Duodenal mucosa (tissue), 2 donors: ENCODE data around the gene ANAPC7.
"Not testable (repeated sequence)": the region's sequence is repeated elsewhere in the genome, so short reads cannot be mapped to it uniquely, and the experiment has no call there.

Experiments
- H3K27ac ChIP-seq: one replicate; pipeline ENCODE4 v1.7.0; 2013; ENCODE audit warnings: low read depth, low read length
- H3K27me3 ChIP-seq, 2 donors: one replicate each; pipeline ENCODE4 v1.7.0; 2013; ENCODE audit warnings: low read length in 2 of 2, control low read depth in 1 of 2; ENCODE audit not compliant: insufficient read depth in 2 of 2, control insufficient read depth in 1 of 2
- H3K36me3 ChIP-seq, 2 donors: one replicate each; pipeline ENCODE4 v1.7.0; 2013; ENCODE audit warnings: low read length in 2 of 2, control low read depth in 1 of 2; ENCODE audit not compliant: insufficient read depth in 2 of 2, control insufficient read depth in 1 of 2
- H3K4me1 ChIP-seq, 2 donors: one replicate each; pipeline ENCODE4 v1.7.0; 2013; ENCODE audit warnings: low read length in 2 of 2, control low read depth in 1 of 2; ENCODE audit not compliant: insufficient read depth in 2 of 2, control insufficient read depth in 1 of 2
- H3K4me3 ChIP-seq, 2 donors: one replicate each; pipeline ENCODE4 v1.7.0; 2013; ENCODE audit warnings: low read length in 2 of 2, low read depth in 1 of 2
- H3K9ac ChIP-seq, 2 donors: one replicate each; pipeline ENCODE4 v1.7.0; 2013; ENCODE audit warnings: low read length in 2 of 2, low read depth in 1 of 2
- H3K9me3 ChIP-seq, 2 donors: one replicate each; pipeline ENCODE4 v1.7.0; 2013; ENCODE audit warnings: low read length in 2 of 2, control low read depth in 1 of 2; ENCODE audit not compliant: control insufficient read depth in 1 of 2

ANAPC7 gene

DNA sequence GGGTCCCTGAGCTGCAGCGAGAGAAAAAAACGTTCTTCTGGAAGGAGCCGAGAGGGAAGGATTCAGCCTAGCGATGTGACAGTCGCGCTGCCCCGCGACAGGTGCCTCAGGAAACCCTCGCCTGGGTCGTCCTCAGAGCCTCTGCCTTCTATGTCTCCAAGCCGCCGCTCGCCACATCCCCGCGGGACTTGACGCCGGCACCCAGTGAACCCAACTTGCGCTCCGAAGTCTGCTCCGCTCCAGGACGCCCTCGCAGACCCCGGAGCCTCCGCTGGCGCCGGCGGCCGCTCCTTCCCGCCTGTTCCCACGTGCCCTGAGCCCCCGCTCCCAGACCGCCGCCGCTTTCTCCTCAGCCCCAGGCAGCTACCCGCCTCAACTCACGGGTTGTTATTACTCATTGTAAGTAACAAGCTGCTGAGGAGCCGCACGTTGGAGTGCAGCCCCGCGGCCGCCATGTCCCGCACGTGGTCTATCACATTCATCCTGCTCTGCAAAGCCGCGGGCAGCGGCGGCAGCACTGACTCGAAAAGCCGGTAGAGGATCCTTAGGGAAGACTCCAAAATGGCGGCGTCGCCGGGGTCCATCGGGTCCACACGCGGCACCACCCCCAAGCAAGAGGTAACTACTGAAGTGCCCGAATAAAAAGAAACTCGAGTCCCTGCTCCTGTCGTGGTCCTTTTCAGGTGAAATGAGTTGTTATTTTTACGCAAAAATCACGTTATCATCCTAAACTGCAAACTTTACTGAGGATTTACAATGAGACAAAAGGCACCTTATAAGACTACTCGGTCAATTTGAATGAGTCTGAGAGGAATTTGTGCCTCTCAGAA is at the start of gene ANAPC7:
Gene ANAPC7 (minus strand): TSS at position 563 of the 830 bp plus-strand sequence. CDS start 81 bp downstream, at position 482.
- peak within 1 kb of the TSS; percentile 53 to 97 for H3K9ac ChIP-seq
- H3K27ac ChIP-seq, result peak within 1 kb of the TSS; percentile 95
- no peaks in the 10 kb centered on the region for H3K9me3 ChIP-seq
- H3K4me3 ChIP-seq, result peak within 1 kb of the TSS; percentile 96 to 97
- H3K36me3 ChIP-seq, result peaks cover 6 to 10% of the 10 kb centered on the region in 2 donors
- no peaks in the 10 kb centered on the region for H3K27me3 ChIP-seq
- peaks cover 6 to 10% of the 10 kb centered on the region in 2 donors for H3K4me1 ChIP-seq

- H3K4me3 ChIP-seq, result no peak overlapping the region
- H3K9me3 ChIP-seq, result no peaks in the 10 kb centered on the region
- no peaks in the 10 kb centered on the region for H3K27me3 ChIP-seq
- H3K36me3 ChIP-seq, result peaks cover 0 to 3% of the 10 kb centered on the region in 2 donors
- H3K9ac ChIP-seq, result no peak overlapping the region
- no peak overlapping the region for H3K27ac ChIP-seq
- H3K4me1 ChIP-seq, result peaks cover 0 to 15% of the 10 kb centered on the region in 2 donors
Observed at GRCh38 chr12:110451263-110451662, 47.8 kb upstream of the ANAPC7 start.

GRCh38 chr12:110449799-110450497 is 46.4 kb upstream of the ANAPC7 start, which contains the start of gene ARPC3:
Gene ARPC3 (minus strand): TSS chr12:110450337. CDS start chr12:110450260, 77 bp downstream.
- H3K4me1 ChIP-seq, result peaks cover 0 to 15% of the 10 kb centered on the region in 2 donors
- H3K4me3 ChIP-seq, result peak within 1 kb of the TSS; percentile 92
- H3K36me3 ChIP-seq, result peaks cover 6 to 9% of the 10 kb centered on the region in 2 donors
- H3K27ac ChIP-seq, result peak within 1 kb of the TSS; percentile 92
- no peaks in the 10 kb centered on the region for H3K27me3 ChIP-seq
- H3K9me3 ChIP-seq, result no peaks in the 10 kb centered on the region
- peak within 1 kb of the TSS; percentile 85 to 97 for H3K9ac ChIP-seq

- H3K9me3 ChIP-seq, result no peaks in the 10 kb centered on the region
- no peak overlapping the region for H3K27ac ChIP-seq
- H3K9ac ChIP-seq, result no peak overlapping the region
- peaks cover 21 to 36% of the 10 kb centered on the region in 2 donors for H3K36me3 ChIP-seq
- no peak overlapping the region for H3K4me3 ChIP-seq
- H3K27me3 ChIP-seq, result no peaks in the 10 kb centered on the region
- peaks cover 0 to 14% of the 10 kb centered on the region in 2 donors for H3K4me1 ChIP-seq
Observed at GRCh38 chr12:110444455-110444854, 40.9 kb upstream of the ANAPC7 start.

- peaks cover 30 to 40% of the 10 kb centered on the region in 2 donors for H3K36me3 ChIP-seq
Observed at GRCh38 chr12:110436231-110436630, 32.7 kb upstream of the ANAPC7 start.

DNA sequence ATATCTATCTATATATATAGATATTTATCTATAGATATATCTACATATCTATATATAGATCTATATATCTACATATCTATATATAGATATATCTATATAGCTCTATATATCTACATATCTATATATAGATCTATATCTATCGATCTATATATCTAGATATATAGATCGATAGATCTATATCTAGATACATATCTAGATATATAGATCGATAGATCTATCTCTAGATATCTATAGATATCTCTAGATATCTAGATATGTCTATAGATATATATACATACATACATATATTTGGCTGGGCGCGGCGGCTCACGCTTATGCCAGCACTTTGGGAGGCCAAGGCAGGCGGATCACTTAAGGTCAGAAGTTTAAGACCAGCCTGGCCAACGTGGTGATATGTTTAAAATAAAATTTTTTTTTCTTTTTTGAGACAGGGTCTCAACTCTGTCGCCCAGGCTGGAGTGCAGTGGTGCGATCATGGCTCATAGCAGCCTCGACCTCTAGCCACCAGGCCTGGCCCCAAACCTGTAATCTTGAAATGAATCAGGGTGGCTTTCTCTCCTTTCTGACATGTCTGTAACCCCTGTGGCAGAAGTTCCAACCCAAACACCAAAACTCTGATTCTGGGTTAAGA is 28.6 kb upstream of the ANAPC7 start:
- no peaks in the 10 kb centered on the region for H3K4me1 ChIP-seq

More at GRCh38 chr12:110436231-110436630, 32.7 kb upstream of the ANAPC7 start:
- Histone ChIP-seq H3K4me3 (no peak overlapping the region), H3K9ac (no peak overlapping the region), H3K27ac (no peak overlapping the region), H3K9me3 (no peaks in the 10 kb centered on the region), H3K4me1 (no peaks in the 10 kb centered on the region), H3K27me3 (no peaks in the 10 kb centered on the region)

GRCh38 chr12:110429676-110430075 is 26.2 kb upstream of the ANAPC7 start:
- H3K27me3 ChIP-seq, H3K9ac ChIP-seq, H3K9me3 ChIP-seq, H3K36me3 ChIP-seq, H3K27ac ChIP-seq, H3K4me3 ChIP-seq, H3K4me1 ChIP-seq: not testable (repeated sequence)

More for the DNA sequence above, 28.6 kb upstream of the ANAPC7 start:
- Histone ChIP-seq H3K9me3 (no peaks in the 10 kb centered on the region), H3K36me3 (peaks cover 14 to 15% of the 10 kb centered on the region in 2 donors), H3K27ac (no peak overlapping the region), H3K4me3 (peak overlapping the region in 1 of 2 donors; percentile 59), H3K9ac (no peak overlapping the region), H3K27me3 (no peaks in the 10 kb centered on the region)

DNA sequence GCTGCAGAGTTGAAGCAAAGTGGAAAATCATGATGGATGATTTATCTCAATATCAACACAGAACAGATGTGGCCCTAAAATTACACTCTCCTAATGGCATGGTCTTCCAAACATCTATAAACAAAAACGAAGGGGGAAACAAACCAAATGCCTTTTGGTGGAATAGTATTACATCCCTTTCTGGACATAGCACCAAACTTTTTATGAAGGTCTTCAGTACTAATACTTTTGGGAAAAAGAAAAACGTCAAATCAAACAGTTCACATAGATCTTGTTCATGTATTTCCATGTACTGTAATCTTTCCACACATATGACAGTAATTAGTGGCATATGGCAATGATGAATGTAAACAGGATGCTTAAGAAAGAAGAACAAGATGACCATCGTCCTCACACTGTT is 22.9 kb upstream of the ANAPC7 start:
- Histone ChIP-seq H3K4me1 (no peaks in the 10 kb centered on the region), H3K9me3 (no peaks in the 10 kb centered on the region), H3K36me3 (no peaks in the 10 kb centered on the region), H3K27me3 (no peaks in the 10 kb centered on the region), H3K27ac (no peak overlapping the region), H3K4me3 (no peak overlapping the region), H3K9ac (no peak overlapping the region)

- H3K9ac ChIP-seq, result no peak overlapping the region
- H3K4me1 ChIP-seq, result no peaks in the 10 kb centered on the region
- no peaks in the 10 kb centered on the region for H3K27me3 ChIP-seq
Observed at GRCh38 chr12:110424237-110424636, 20.7 kb upstream of the ANAPC7 start.

DNA sequence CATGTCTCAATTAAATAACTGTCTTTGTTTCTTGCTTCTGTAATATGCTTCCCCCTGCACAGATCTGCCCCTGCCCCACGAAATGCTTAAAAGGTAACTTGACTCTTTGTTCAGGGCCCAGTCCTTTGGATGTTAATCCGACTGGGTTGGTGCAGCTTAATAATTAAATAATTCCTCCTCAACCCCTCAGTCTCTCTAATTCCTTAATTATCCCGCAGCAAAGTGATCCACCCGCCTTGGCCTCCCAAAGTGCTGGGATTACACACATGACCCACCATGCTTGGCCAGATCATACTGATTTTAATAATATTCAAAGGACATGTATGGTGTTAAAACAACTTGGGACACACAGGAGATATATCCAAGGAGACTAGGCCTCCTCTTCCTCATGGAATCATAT is 18.2 kb upstream of the ANAPC7 start:
- Histone ChIP-seq H3K27me3 (no peaks in the 10 kb centered on the region), H3K36me3 (no peaks in the 10 kb centered on the region), H3K4me1 (no peaks in the 10 kb centered on the region), H3K9ac (no peak overlapping the region), H3K4me3 (no peak overlapping the region), H3K27ac (no peak overlapping the region), H3K9me3 (no peaks in the 10 kb centered on the region)

More at GRCh38 chr12:110424237-110424636, 20.7 kb upstream of the ANAPC7 start:
- no peak overlapping the region for H3K27ac ChIP-seq
- H3K9me3 ChIP-seq, result no peaks in the 10 kb centered on the region
- H3K4me3 ChIP-seq, result no peak overlapping the region
- H3K36me3 ChIP-seq, result no peaks in the 10 kb centered on the region
